Panc1 (cell line): ENCODE data around the gene KIFC3. TPM values are rescaled to one million over a fixed set of nuclear protein-coding genes. Genes with fewer than 3 reads are reported as not detected.

ENCODE experiments used
- ATAC-seq: fragments of 200-7000 bp; cut with Tn5 transposase; 2 replicates; pipeline ENCODE4 v1.9.1; 2020; ENCODE audit warnings: mild to moderate bottlenecking, moderate library complexity
- BruUV-seq: library from RNA; stranded (reverse); fragments of 400-500 nt; replicated peaks from 2 replicates; lab custom pipeline; 2021; lab: Mats Ljungman, UMichigan
- CTCF ChIA-PET: fragments of 300-600 bp; sonication (Branson Sonifier 250); formaldehyde crosslinking; loops from one replicate; lab custom pipeline; 2022; ENCODE audit warnings: antibody characterized with exemption; lab: Charles Lee
- POLR2A ChIA-PET: fragments of 300-600 bp; sonication (Branson Sonifier 250); formaldehyde crosslinking; loops from one replicate; lab custom pipeline; 2022; ENCODE audit warnings: antibody characterized with exemption; lab: Charles Lee
- DNase-seq: peaks from one replicate; pipeline ENCODE4 v3.0.0-alpha.2; 2010; ENCODE audit warnings: low read depth, low spot score
- H3K27ac ChIP-seq: 2 replicates; pipeline ENCODE4 v1.5.1; 2011; ENCODE audit warnings: mild to moderate bottlenecking, low read length, inconsistent platforms
- H3K27me3 ChIP-seq: fragments of 200-500 bp; sonication (Bioruptor generic); 2 replicates; pipeline ENCODE4 v1.6.0; 2014; ENCODE audit warnings: low read length, inconsistent platforms; ENCODE audit not compliant: control insufficient read depth, insufficient read depth
- H3K36me3 ChIP-seq: fragments of 200-500 bp; sonication (Bioruptor generic); 2 replicates; pipeline ENCODE4 v1.5.1; 2014; ENCODE audit warnings: inconsistent platforms, mild to moderate bottlenecking, low read length, moderate library complexity; ENCODE audit not compliant: control insufficient read depth, insufficient read depth
- H3K4me1 ChIP-seq: 2 replicates; pipeline ENCODE4 v1.5.1; 2011; ENCODE audit warnings: inconsistent platforms, mild to moderate bottlenecking, low read length, moderate library complexity; ENCODE audit not compliant: control insufficient read depth, insufficient read depth
- H3K4me3 ChIP-seq, 2 experiments: 2 replicates each; pipeline ENCODE4 v1.5.1; 2011 to 2012; ENCODE audit warnings: low read depth in 2 of 2, low read length in 2 of 2, mild to moderate bottlenecking in 2 of 2, inconsistent platforms in 1 of 2, moderate library complexity in 1 of 2
- H3K9me3 ChIP-seq: fragments of 200-500 bp; sonication (Bioruptor generic); 2 replicates; pipeline ENCODE4 v1.5.1; 2014; ENCODE audit warnings: low read depth, mild to moderate bottlenecking, inconsistent platforms, low read length, moderate library complexity; ENCODE audit not compliant: control insufficient read depth, insufficient read depth
- POLR2AphosphoS5 ChIP-seq: IDR thresholded peaks from 2 replicates; pipeline ENCODE4 v1.6.1; 2012; ENCODE audit warnings: mild to moderate bottlenecking, low read depth, low read length, moderate library complexity
- SIN3A ChIP-seq: IDR thresholded peaks from 2 replicates; pipeline ENCODE4 v1.6.1; 2012; ENCODE audit warnings: low read depth, mild to moderate bottlenecking, low read length, moderate library complexity, borderline replicate concordance; ENCODE audit not compliant: insufficient read depth
- TCF7L2 ChIP-seq: IDR thresholded peaks from 2 replicates; pipeline ENCODE4 v1.6.1; 2011; ENCODE audit warnings: mild to moderate bottlenecking, low read depth, low read length, inconsistent platforms
- in situ Hi-C: cut with HindIII; loops from 2 replicates; pipeline ENCODE4 v1.10.0; 2016; ENCODE audit warnings: low sequenced_read_pairs, low pct_unique_long_range_greater_than_20kb
- intact Hi-C: fragments of 100-400 bp; cut with micrococcal nuclease; formaldehyde crosslinking; loops from one replicate; pipeline ENCODE4 v1.10.0; 2022; ENCODE audit not compliant: unreplicated experiment
- total RNA-seq: library from RNA; stranded (reverse); gene quantifications from one replicate; pipeline ENCODE4 v1.2.1, GENCODE V29; 2021; ENCODE audit not compliant: unreplicated experiment
- TF ChIP-seq, protein P1 (sequence below), 2 experiments: IDR thresholded peaks; 2 replicates each; pipeline ENCODE4 v1.6.1; 2011 to 2012; ENCODE audit warnings: low read depth in 2 of 2, control low read depth in 1 of 2, low read length in 1 of 2, mild to moderate bottlenecking in 1 of 2, moderate library complexity in 1 of 2; ENCODE audit not compliant: insufficient read depth in 1 of 2
- TF ChIP-seq, protein P2 (sequence below): fragments of 450-650 bp; IDR thresholded peaks from 2 replicates; pipeline ENCODE4 v1.5.1; 2017; ENCODE audit warnings: mild to moderate bottlenecking

KIFC3 gene
- total RNA-seq, 1 experiment from 2014 or later: 51.5 TPM

DNA sequence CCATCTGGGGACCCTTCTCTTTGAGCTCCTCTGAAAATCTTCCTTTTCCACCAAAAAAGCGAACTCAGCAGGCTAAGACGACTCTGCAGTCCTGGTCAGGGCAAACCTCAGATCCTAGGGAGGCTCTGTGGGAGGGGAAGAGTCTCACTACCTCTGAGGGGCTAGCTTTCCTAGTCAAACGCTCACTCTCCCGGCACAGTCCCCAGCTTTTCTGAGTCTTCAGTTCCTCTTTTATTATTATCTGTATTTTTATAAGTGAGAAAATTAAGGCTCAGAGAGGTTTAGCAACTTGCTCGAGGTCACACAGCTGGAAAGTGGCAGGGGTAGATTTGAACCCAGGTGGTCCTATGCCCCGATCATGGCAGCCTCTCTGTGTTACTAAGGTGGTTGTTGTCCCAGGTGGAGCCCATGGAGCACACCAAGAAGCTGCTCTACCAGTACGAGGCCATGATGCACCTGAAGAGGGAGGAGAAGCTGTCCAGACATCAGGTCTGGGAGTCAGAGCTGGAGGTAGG lies 75.8 kb downstream of the KIFC3 start:
- no peaks in the 10 kb centered on the region for H3K4me1 ChIP-seq
- H3K4me3 ChIP-seq: no peak overlapping the region
- no peaks in the 10 kb centered on the region for H3K36me3 ChIP-seq
- no peak for ATAC-seq
- TF ChIP-seq TCF7L2 (no peak), SIN3A (no peak)
- TF ChIP-seq, protein P1, sequence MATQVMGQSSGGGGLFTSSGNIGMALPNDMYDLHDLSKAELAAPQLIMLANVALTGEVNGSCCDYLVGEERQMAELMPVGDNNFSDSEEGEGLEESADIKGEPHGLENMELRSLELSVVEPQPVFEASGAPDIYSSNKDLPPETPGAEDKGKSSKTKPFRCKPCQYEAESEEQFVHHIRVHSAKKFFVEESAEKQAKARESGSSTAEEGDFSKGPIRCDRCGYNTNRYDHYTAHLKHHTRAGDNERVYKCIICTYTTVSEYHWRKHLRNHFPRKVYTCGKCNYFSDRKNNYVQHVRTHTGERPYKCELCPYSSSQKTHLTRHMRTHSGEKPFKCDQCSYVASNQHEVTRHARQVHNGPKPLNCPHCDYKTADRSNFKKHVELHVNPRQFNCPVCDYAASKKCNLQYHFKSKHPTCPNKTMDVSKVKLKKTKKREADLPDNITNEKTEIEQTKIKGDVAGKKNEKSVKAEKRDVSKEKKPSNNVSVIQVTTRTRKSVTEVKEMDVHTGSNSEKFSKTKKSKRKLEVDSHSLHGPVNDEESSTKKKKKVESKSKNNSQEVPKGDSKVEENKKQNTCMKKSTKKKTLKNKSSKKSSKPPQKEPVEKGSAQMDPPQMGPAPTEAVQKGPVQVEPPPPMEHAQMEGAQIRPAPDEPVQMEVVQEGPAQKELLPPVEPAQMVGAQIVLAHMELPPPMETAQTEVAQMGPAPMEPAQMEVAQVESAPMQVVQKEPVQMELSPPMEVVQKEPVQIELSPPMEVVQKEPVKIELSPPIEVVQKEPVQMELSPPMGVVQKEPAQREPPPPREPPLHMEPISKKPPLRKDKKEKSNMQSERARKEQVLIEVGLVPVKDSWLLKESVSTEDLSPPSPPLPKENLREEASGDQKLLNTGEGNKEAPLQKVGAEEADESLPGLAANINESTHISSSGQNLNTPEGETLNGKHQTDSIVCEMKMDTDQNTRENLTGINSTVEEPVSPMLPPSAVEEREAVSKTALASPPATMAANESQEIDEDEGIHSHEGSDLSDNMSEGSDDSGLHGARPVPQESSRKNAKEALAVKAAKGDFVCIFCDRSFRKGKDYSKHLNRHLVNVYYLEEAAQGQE (IDR thresholded peaks at IDR 0.05; ENCODE audit: insufficient read depth in 1 of 2, low read depth in 2 of 2, low read length in 1 of 2): no peak
- H3K27ac ChIP-seq: no peak overlapping the region
- intact Hi-C loops (no loop called here), in situ Hi-C loops (no loop called here)
- no TSS peak for BruUV-seq
- no peak for DNase-seq
- no peaks in the 10 kb centered on the region for H3K9me3 ChIP-seq
- ChIA-PET POLR2A (interaction anchor here (0.6 kb wide), 1 partner anchor 184 kb away, joined by 13 read pairs; the partner anchor contains the start of gene ADGRG5), CTCF (no interaction called here)
- H3K27me3 ChIP-seq: no peaks in the 10 kb centered on the region

DNA sequence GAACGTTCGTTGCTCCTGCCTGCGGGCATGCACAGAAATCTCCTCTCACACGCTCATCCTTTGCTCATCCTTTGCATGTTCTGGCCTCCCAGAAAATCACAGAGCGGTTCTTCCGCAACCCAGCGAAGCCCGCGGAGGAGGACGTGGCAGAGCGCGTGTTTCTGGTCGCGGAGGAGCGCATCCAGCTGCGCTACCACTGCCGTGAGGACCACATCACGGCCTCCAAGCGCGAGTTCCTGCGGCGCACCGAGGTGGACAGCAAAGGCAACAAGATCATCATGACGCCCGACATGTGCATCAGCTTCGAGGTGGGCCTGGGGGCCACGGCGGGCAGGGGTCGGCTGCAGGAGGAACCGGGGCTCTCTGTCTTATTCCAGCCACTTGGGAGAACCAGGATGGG lies 76.3 kb downstream of the KIFC3 start:
- POLR2A ChIA-PET: no interaction called here
- intact Hi-C loops (no loop called here), in situ Hi-C loops (no loop called here)
- no TSS peak for BruUV-seq
- no peak for TF ChIP-seq SIN3A
- no peaks in the 10 kb centered on the region for H3K36me3 ChIP-seq
- H3K27me3 ChIP-seq: no peaks in the 10 kb centered on the region
- ATAC-seq (no peak), DNase-seq (no peak)
- H3K27ac ChIP-seq: no peak overlapping the region
- no peaks in the 10 kb centered on the region for H3K4me1 ChIP-seq
- CTCF ChIA-PET: no interaction called here
- no peak overlapping the region for H3K4me3 ChIP-seq
- H3K9me3 ChIP-seq: no peaks in the 10 kb centered on the region

DNA sequence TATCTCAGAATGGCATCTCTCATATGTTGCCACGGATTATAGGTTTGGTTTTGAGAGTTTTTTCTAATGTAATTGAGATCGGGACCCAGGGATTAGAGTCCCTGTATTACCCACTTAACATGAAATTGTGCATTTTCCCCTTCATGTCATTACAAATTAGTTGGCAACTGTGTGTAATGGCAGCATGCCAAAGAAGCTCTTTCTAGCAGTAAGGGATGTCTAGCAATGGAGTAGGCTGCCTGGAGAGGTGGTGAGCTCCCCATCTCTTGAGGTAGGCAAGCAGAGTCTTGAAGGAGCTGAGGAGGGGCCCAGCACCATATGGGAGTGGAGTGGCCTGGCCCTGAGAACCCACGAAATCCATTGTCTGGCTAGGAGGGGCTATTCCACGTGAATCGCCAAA lies 76.7 kb downstream of the KIFC3 start:
- H3K4me3 ChIP-seq: no peak overlapping the region
- H3K9me3 ChIP-seq: no peaks in the 10 kb centered on the region
- ATAC-seq (no peak), DNase-seq (no peak)
- ChIA-PET CTCF (no interaction called here), POLR2A (no interaction called here)
- no peaks in the 10 kb centered on the region for H3K27me3 ChIP-seq
- TF ChIP-seq, protein P2, sequence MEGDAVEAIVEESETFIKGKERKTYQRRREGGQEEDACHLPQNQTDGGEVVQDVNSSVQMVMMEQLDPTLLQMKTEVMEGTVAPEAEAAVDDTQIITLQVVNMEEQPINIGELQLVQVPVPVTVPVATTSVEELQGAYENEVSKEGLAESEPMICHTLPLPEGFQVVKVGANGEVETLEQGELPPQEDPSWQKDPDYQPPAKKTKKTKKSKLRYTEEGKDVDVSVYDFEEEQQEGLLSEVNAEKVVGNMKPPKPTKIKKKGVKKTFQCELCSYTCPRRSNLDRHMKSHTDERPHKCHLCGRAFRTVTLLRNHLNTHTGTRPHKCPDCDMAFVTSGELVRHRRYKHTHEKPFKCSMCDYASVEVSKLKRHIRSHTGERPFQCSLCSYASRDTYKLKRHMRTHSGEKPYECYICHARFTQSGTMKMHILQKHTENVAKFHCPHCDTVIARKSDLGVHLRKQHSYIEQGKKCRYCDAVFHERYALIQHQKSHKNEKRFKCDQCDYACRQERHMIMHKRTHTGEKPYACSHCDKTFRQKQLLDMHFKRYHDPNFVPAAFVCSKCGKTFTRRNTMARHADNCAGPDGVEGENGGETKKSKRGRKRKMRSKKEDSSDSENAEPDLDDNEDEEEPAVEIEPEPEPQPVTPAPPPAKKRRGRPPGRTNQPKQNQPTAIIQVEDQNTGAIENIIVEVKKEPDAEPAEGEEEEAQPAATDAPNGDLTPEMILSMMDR: no peak
- TF ChIP-seq TCF7L2 (no peak), SIN3A (no peak), POLR2AphosphoS5 (no peak)
- TF ChIP-seq, protein P1 (IDR thresholded peaks at IDR 0.05; ENCODE audit: insufficient read depth in 1 of 2, low read depth in 2 of 2, low read length in 1 of 2): no peak
- in situ Hi-C loops: no loop called here
- no peaks in the 10 kb centered on the region for H3K4me1 ChIP-seq
- H3K36me3 ChIP-seq: no peaks in the 10 kb centered on the region
- intact Hi-C loops: no loop called here
- H3K27ac ChIP-seq: no peak overlapping the region
- BruUV-seq: no TSS peak
